GM21367 (cell line): Measurements from ENCODE around the gene PLCB4.
A peak's percentile ranks its signal among the peaks of the same experiment; 100 is the strongest.

ENCODE experiments used
- ATAC-seq: cut with Tn5 transposase; IDR thresholded peaks from one replicate; pipeline ENCODE4 v1.9.1; 2021; ENCODE audit not compliant: unreplicated experiment

PLCB4 gene

DNA sequence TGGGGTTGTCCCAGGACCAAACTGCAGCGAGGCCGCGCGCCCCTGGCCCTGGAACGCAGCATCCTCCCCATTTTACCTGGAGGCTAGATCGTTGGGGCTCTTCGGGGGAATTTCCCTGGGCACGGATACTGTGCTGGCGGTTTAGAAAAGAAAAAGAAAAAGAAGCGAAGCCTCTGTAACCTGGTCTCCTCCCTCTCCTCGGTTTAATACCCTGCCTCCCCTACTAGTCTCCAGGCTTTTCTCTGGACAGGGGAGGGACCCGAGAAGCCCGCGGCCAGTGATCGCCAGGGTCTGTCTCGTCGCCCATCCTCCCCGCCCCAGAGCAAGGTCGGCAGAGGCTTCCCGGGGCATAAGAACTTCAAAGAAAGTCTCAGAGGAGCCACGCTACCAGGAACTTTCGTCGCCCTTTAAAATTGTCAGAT, 439.4 kb downstream of the PLCB4 start:
- no peak for ATAC-seq

DNA sequence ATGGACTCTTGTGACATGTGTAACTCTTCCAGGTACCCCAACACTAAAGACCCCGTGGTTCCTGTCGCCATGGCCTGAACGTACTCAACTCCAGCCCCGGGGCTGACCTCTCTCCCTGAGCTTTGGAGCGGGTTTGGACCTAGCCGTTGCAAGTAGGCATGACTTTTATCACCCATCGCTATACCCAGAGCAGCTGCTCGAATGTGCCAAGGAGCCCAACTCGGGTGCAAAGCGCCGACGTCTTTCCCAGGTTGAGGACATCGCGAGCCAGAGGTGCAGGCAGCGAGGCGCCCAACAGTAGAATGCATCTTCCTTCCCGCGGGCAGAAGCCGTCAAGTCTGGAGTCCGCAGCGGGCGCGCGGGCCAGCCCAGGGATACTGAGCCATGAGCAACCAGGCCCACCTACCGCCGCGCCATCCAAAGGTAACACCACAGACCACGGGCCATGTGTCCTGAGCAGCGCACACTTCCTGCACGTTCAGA, 439.9 kb downstream of the PLCB4 start:
- no peak for ATAC-seq

DNA sequence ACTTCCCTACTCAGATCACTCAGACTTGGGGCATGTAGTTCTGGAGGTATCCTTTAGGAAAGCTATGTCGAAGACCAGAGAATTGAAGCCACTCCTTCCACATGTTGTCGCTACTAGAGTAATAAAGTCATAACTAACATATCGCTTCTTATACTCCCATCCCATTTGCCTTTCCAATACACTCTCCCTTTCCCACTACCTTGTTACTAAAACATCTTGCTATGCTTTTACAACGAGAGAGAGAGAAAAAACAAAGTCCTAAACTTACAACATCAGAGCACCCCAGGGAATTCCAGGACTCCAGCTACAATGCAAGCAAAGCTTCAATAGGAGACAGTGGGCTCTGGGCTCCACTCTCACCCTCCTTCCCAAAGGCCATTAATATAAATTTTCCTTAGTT, 440.4 kb downstream of the PLCB4 start:
- no peak for ATAC-seq

DNA sequence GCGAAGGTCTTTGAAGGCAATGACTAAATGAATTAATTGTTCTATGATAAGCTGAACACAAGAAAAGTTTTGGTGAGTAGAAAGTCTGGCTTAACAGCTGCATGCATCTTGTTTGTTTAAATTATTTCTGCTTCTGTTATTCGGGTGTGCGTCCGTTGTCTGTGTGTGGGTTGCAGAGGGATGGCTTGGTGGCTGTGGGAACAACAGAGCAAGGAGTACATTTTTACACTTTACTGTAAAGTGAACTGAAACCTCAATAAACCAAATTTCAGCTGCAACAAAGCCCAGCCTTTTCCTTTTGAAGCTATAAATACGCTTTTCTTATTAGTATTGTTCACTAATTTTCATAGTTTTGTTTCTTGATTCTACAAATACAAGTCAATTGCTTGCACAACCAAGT, 442.0 kb downstream of the PLCB4 start:
- ATAC-seq = peak; percentile 42

DNA sequence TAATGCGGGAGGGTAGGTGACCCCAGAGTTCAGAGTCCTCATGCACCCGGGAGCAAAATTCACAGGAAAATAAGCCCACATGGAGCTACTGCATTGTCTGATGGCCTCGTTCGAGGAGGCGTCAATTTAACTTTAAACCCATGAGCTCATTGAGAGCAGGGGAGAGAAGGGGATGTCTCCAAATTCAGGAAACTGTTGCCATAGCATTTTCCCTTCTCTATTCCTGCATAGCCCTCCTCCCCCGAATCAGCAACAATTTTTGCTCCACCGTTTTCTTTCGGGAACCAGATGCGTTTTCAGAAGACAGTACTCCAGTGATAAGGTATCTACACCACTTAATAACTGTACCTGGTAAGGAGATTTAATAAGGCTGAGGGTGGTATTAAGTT, 445.2 kb downstream of the PLCB4 start:
- ATAC-seq = no peak

DNA sequence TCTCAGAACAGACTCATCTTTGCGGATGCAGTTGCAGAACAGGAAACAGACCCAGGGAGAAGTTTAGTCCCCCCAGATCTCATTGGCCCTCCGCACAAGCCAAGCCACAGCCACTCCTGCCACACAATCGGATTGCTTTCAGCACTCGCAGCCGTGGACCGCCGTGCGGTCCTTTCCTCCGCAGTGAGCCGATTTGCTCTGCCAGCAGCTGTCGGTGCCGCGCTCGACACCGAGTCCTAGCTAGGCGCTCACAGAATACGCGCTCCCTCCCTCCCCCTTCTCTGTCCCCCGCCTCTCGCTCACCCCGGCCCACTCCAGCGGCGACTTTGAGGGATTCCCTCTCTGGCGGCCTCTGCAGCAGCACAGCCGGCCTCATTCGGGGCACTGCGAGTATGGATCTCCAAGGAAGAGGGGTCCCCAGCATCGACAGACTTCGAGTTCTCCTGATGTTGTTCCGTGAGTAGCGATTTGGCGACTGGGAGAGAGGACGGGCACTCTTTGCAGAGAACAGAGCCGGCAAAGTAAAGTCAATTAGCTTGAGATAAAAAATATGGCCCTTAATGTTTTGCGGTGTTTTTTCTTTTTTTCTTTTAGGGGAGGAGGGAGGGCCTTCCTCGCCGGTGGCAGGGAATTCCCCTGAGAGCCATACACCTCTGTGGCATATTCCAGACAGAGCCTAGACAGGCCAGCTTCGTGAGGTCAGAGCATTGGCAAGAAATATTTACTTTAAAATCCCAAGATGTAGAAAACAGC, 445.8 kb downstream of the PLCB4 start, which contains the start of gene LAMP5:
LAMP5 (plus strand) TSS at position 130 of the 753 bp plus-strand sequence; CDS start at position 393, 263 bp downstream.
- no peak for ATAC-seq

DNA sequence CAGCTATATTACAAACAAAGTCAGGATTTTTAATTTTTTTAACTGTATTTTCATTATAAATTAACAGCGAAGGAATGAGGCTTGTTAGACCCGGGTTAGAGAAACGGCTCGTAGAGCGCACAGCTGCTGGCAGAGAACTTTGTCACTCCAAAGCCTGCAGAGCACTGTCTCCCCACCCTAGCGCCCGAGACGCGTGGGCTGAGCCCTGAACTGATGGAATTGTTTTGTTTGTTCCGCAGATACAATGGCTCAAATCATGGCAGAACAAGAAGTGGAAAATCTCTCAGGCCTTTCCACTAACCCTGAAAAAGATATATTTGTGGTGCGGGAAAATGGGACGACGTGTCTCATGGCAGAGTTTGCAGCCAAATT, 446.3 kb downstream of the PLCB4 start:
- ATAC-seq = no peak

DNA sequence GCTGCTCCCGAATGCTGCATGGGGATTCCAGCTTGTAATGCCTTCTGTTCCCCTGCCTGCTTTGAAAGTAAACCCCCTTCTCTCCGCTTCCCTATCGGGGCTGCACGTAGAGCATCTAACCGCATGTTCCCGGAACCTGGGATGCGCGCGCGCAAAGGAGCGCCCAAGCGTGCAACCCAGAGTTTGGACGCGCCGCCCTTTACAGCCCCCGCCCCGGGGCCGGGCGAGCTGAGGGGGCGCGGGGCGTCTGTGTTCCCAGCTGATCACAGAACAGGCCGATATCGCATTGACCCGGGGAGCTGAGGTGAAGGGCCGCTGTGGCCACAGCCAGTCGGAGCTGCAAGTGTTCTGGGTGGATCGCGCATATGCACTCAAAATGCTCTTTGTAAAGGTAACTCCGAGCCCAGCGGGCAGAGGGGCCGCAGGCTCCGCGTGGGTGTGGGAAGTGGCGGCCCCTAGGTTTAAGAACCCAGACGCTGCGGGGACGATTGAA, 446.9 kb downstream of the PLCB4 start:
- ATAC-seq = no peak

DNA sequence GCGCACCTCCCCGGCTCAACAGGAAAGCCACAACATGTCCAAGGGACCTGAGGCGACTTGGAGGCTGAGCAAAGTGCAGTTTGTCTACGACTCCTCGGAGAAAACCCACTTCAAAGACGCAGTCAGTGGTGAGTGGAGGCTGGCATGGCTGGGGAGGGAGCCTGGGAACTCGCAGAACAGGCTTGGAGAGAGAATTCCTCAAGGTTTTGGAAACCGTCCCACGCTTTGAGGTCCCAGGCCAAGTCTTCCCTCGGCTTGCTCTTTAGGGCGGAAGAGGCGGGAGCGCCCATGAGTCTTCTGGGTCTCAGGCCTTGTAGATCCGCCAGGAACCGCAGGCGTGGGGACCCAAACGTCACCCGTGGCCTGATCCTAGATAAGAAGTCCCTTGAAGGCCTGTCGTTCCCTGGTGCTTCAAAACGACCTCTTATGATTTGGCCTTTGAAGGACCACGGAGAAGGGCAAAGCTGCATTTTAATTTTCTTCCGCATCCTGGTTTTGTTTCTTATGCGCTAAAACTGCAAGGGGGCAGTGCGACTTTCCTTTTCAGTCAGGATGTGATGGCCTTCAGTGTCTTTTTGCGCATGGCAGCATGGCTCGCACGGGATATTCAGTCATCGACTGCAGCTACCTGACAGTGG, 447.5 kb downstream of the PLCB4 start:
- ATAC-seq = no peak

DNA sequence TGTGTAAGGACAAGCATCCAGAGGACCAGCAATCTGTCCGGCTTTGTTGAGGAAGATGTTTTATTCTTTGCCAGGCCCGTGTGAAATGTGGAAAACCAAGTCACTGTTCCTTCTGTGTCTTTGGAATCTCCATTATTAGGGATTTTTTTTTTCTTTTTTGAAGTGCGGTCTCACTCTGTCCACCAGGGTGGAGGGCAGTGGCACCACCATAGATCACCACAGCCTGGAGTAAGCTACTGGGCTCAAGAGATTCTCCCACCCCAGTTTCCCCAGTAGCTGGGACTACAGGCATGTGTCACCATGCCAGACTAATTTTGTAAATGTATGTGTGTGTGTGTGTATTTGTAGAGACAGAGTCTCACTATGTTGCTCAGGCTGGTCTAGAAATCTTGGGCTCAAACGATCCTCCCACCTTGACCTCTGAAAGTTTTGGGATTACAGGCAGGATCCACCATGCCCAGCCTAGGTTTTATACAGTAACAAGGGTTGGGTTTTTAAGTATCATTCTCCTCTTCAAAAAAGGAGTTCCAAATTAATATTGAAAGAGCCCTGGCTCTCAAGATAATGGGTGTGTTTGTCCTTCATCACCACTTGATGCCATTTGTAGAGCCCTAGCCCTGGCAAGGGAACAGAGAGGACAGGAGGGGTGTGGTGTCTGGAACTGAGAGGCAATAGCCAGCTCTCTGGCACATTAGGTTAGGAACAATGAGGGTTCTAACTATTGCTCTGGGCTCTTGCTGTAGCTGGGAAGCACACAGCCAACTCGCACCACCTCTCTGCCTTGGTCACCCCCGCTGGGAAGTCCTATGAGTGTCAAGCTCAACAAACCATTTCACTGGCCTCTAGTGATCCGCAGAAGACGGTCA, 448.6 kb downstream of the PLCB4 start:
- ATAC-seq = no peak

DNA sequence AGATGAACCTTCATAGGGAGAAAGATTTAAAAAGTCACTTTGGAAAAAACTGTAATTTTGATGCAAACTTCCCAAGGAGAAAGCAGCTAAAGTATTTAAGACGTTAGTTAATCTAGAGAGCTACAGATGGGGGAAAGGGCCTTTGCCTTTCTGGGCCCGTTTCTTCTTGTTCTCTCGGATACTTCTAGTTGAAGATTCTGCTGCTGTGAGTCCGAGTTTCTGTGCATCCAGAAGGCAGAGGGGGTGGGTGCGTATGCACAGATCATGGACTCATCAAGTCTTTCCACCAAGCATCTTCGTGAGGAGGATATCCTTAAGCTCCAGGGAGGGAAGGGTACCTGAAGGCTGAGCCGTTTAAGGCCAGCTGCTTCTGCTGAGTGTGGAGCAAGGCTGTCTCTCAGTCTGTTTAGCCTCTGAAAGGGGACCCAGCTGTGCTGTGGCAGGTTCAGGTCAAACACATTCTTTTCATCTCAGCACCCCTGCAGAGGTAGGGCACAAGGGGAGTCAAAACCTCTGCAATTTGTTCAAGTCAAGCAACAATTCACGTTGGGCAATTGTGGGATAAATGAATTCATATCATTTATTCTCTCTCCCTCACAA, 449.8 kb downstream of the PLCB4 start:
- no peak for ATAC-seq

DNA sequence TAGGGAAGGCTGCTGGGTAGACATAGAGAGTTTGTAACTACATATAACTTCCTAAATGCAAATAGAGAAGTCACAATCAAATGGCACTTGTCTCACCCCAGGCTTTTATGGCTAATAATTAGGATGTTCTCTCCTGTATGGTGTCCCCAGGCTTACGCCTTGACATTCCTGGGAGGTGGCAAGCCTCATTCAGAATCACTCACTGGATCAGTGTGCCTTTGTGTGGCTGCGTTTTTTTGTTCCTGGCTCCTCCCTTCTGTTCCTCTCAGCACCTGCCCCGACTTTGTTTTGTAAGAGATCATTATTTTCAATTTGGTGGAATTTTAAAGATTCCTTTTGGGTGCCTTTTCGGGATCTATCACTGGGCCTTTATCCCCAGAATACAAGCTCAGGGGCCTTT, 451.2 kb downstream of the PLCB4 start:
- ATAC-seq = no peak

DNA sequence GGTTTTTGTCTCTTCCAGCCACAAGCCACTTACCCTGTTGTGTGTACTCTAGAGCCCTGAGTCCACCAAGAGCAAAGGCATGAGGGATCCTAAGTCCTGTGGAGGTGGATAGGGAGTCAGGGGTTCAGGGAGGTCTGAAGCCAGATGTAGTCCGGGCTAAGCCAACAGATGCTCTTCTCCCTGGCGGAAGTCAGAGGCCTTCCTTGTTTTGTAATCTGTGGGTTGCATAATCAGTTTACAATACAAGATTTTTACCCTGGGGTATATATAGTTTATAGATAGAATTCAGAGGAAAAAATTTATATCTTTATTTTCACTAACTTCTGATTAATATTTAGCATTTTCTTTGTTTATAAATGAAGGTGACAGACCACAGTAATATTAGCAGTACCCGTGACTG, 454.7 kb downstream of the PLCB4 start:
- no peak for ATAC-seq
